IMR-90 (cell line): ENCODE results near the gene RAPGEF2. TPM values are rescaled to one million over a fixed set of nuclear protein-coding genes. Genes with fewer than 3 reads are reported as not detected.

Source experiments
- ATAC-seq: fragments of 200-7000 bp; cut with Tn5 transposase; 2 replicates; pipeline ENCODE4 v1.9.1; 2020; ENCODE audit warnings: low read depth, mild to moderate bottlenecking, moderate library complexity
- BruUV-seq: library from RNA; stranded (reverse); fragments of 400-500 nt; replicated peaks from 2 replicates; lab custom pipeline; 2021; lab: Mats Ljungman, UMichigan
- CTCF ChIA-PET: fragments of 300-600 bp; formaldehyde crosslinking; extraction: SDS; loops from one replicate; lab custom pipeline; 2021; ENCODE audit warnings: antibody characterized with exemption; lab: Yijun Ruan, JAX
- POLR2A ChIA-PET: fragments of 300-600 bp; sonication (Branson Sonifier 250); formaldehyde crosslinking; loops from one replicate; lab custom pipeline; 2022; ENCODE audit warnings: antibody characterized with exemption; ENCODE audit not compliant: unreplicated experiment; lab: Charles Lee
- DNase-seq: peaks from one replicate; pipeline ENCODE4 v3.0.0; 2013
- H2AFZ ChIP-seq: replicated peaks from 2 replicates; pipeline ENCODE3; 2013; ENCODE audit warnings: low read length, mild to moderate bottlenecking; ENCODE audit not compliant: poor library complexity
- H2AK5ac ChIP-seq: 2 replicates; pipeline ENCODE4 v1.6.1; 2013; ENCODE audit warnings: low read depth, low read length, inconsistent platforms
- H2AK9ac ChIP-seq: replicated peaks from 2 replicates; pipeline ENCODE3; 2013; ENCODE audit warnings: mild to moderate bottlenecking, low read depth, low read length, moderate library complexity; ENCODE audit not compliant: poor library complexity
- H2BK120ac ChIP-seq: 2 replicates; pipeline ENCODE4 v1.6.1; 2013; ENCODE audit warnings: low read depth, low read length, inconsistent platforms
- H2BK15ac ChIP-seq: 3 replicates; pipeline ENCODE4 v1.6.1; 2013; ENCODE audit warnings: low read depth, low read length, inconsistent platforms
- H2BK20ac ChIP-seq: 2 replicates; pipeline ENCODE4 v1.6.1; 2013; ENCODE audit warnings: low read depth, mild to moderate bottlenecking, inconsistent platforms, low read length, moderate library complexity
- H2BK5ac ChIP-seq: 2 replicates; pipeline ENCODE4 v1.6.1; 2013; ENCODE audit warnings: mild to moderate bottlenecking, low read depth, low read length, inconsistent platforms; ENCODE audit not compliant: poor library complexity, severe bottlenecking
- H3K14ac ChIP-seq: replicated peaks from 2 replicates; pipeline ENCODE4 v1.6.1; 2013; ENCODE audit warnings: low read depth, low read length, inconsistent platforms
- H3K18ac ChIP-seq: 2 replicates; pipeline ENCODE4 v1.6.1; 2013; ENCODE audit warnings: low read depth, low read length, control low read depth
- H3K23ac ChIP-seq: 2 replicates; pipeline ENCODE4 v1.6.1; 2013; ENCODE audit warnings: low read depth, low read length, inconsistent platforms
- H3K27ac ChIP-seq: 2 replicates; pipeline ENCODE4 v1.5.1; 2013; ENCODE audit warnings: mild to moderate bottlenecking, control low read depth, low read length; ENCODE audit not compliant: insufficient read depth
- H3K27me3 ChIP-seq: 2 replicates; pipeline ENCODE4 v1.6.1; 2013; ENCODE audit warnings: low read length; ENCODE audit not compliant: control insufficient read depth, insufficient read depth
- H3K36me3 ChIP-seq: 2 replicates; pipeline ENCODE4 v1.6.1; 2013; ENCODE audit warnings: low read length, mixed read lengths; ENCODE audit not compliant: control insufficient read depth, insufficient read depth
- H3K4ac ChIP-seq: 2 replicates; pipeline ENCODE4 v1.6.1; 2013; ENCODE audit warnings: low read depth, low read length, inconsistent platforms
- H3K4me1 ChIP-seq: 2 replicates; pipeline ENCODE4 v1.6.1; 2013; ENCODE audit warnings: low read length, mixed read lengths; ENCODE audit not compliant: control insufficient read depth, insufficient read depth
- H3K4me2 ChIP-seq: 2 replicates; pipeline ENCODE4 v1.6.1; 2013; ENCODE audit warnings: low read depth, mild to moderate bottlenecking, control low read depth, low read length, moderate library complexity
- H3K4me3 ChIP-seq: 2 replicates; pipeline ENCODE4 v1.5.1; 2013; ENCODE audit warnings: low read depth, mild to moderate bottlenecking, control low read depth, low read length, moderate library complexity; ENCODE audit not compliant: insufficient read depth
- H3K56ac ChIP-seq: 2 replicates; pipeline ENCODE4 v1.6.1; 2013; ENCODE audit warnings: low read length, inconsistent platforms; ENCODE audit not compliant: insufficient read depth; ENCODE audit errors: extremely low read depth
- H3K79me1 ChIP-seq, 2 experiments: 2 replicates each; pipeline ENCODE4 v1.6.1; 2013; ENCODE audit warnings: low read length in 2 of 2, inconsistent platforms in 1 of 2, low read depth in 1 of 2
- H3K9ac ChIP-seq: 2 replicates; pipeline ENCODE4 v1.6.1; 2013; ENCODE audit warnings: low read depth, low read length, control low read depth
- H3K9me1 ChIP-seq: 2 replicates; pipeline ENCODE4 v1.6.1; 2013; ENCODE audit warnings: low read length, inconsistent platforms; ENCODE audit not compliant: insufficient read depth
- H3K9me3 ChIP-seq: 2 replicates; pipeline ENCODE4 v1.6.1; 2013; ENCODE audit warnings: low read length; ENCODE audit not compliant: control insufficient read depth, insufficient read depth
- H4K20me1 ChIP-seq: 2 replicates; pipeline ENCODE4 v1.6.1; 2013; ENCODE audit warnings: low read length, inconsistent platforms; ENCODE audit not compliant: insufficient read depth
- H4K5ac ChIP-seq: 2 replicates; pipeline ENCODE4 v1.6.1; 2013; ENCODE audit warnings: mild to moderate bottlenecking, low read depth, low read length, control low read depth
- H4K8ac ChIP-seq, 2 experiments: 2 replicates each; pipeline ENCODE4 v1.6.1; 2013; ENCODE audit warnings: low read depth in 2 of 2, low read length in 2 of 2, control low read depth in 1 of 2, inconsistent platforms in 1 of 2
- H4K91ac ChIP-seq: 2 replicates; pipeline ENCODE4 v1.6.1; 2013; ENCODE audit warnings: low read depth, low read length, inconsistent platforms; ENCODE audit not compliant: insufficient read depth
- CEBPB ChIP-seq: IDR thresholded peaks from 2 replicates; pipeline ENCODE4 v1.6.1; 2012; ENCODE audit warnings: low read depth, low read length, improper control_type of control experiment
- FOS ChIP-seq: fragments of 150-350 bp; IDR thresholded peaks from 2 replicates; pipeline ENCODE4 v1.6.1; 2016; ENCODE audit warnings: low read depth, low read length
- MAZ ChIP-seq: IDR thresholded peaks from 2 replicates; pipeline ENCODE4 v1.6.1; 2012; ENCODE audit warnings: low read depth, mild to moderate bottlenecking, low read length, improper control_type of control experiment, moderate library complexity, borderline replicate concordance
- MXI1 ChIP-seq: IDR thresholded peaks from 2 replicates; pipeline ENCODE4 v1.6.1; 2012; ENCODE audit warnings: low read depth, mild to moderate bottlenecking, low read length, moderate library complexity, borderline replicate concordance
- NFE2L2 ChIP-seq: fragments of 150-350 bp; IDR thresholded peaks from 2 replicates; pipeline ENCODE4 v1.6.1; 2016; ENCODE audit warnings: low read depth, mild to moderate bottlenecking, low read length
- POLR2A ChIP-seq: IDR thresholded peaks from 2 replicates; pipeline ENCODE4 v1.6.1; 2012; ENCODE audit warnings: mild to moderate bottlenecking, low read depth, low read length
- RAD21 ChIP-seq: IDR thresholded peaks from 2 replicates; pipeline ENCODE4 v1.6.1; 2012; ENCODE audit warnings: low read length, improper control_type of control experiment
- RCOR1 ChIP-seq: IDR thresholded peaks from 2 replicates; pipeline ENCODE4 v1.6.1; 2012; ENCODE audit warnings: mild to moderate bottlenecking, low read length, improper control_type of control experiment; ENCODE audit not compliant: insufficient replicate concordance
- RFX5 ChIP-seq: IDR thresholded peaks from 2 replicates; pipeline ENCODE4 v1.8.0; 2012; ENCODE audit warnings: low read depth, mild to moderate bottlenecking, low read length, moderate library complexity
- WGBS, 2 experiments: methylation state at CpG; one replicate each; pipeline versions ENCODE4 v1.1.5 to v1.1.7; 2013; ENCODE audit warnings: missing lambda C conversion rate in 2 of 2; ENCODE audit not compliant: insufficient read length in 1 of 2; ENCODE audit errors: extremely low coverage in 2 of 2; 5-methylcytosine and 5-hydroxymethylcytosine counted together
- dilution Hi-C: fragments of 300-500 bp; cut with HindIII; formaldehyde crosslinking; loops from one replicate; pipeline ENCODE4 v1.14.3; 2018; ENCODE audit warnings: low sequenced_read_pairs; ENCODE audit not compliant: unreplicated experiment
- in situ Hi-C: fragments of 300-500 bp; cut with MboI; formaldehyde crosslinking; loops from 3 replicates; pipeline ENCODE4 v1.14.3; 2019; ENCODE audit warnings: low sequenced_read_pairs, inconsistent platforms, mixed read lengths
- intact Hi-C: fragments of 100-400 bp; cut with micrococcal nuclease; formaldehyde crosslinking; loops from 2 replicates; pipeline ENCODE4 v1.10.0; 2022
- polyA plus RNA-seq, 3 experiments: library from polyadenylated mRNA; depleted of rRNA; stranded (reverse); fragments of >200 nt; gene quantifications; 2 replicates each; pipeline ENCODE4 v1.2.3, GENCODE V29; 2012; ENCODE audit warnings: low replicate concordance in 1 of 3
- total RNA-seq: library from RNA; depleted of rRNA; stranded (reverse); fragments of >200 nt; gene quantifications from 2 replicates; pipeline ENCODE4 v1.2.3, GENCODE V29; 2012
- TF ChIP-seq, protein P1 (sequence below): fragments of 150-350 bp; IDR thresholded peaks from 2 replicates; pipeline ENCODE4 v1.6.1; 2017; ENCODE audit warnings: mild to moderate bottlenecking, antibody characterized with exemption, low read length, low read depth

Gene RAPGEF2
- total and polyA plus RNA-seq, 2 of the 4 experiments (the other 2 are of a cell fraction) = 27.6 to 109 TPM

DNA sequence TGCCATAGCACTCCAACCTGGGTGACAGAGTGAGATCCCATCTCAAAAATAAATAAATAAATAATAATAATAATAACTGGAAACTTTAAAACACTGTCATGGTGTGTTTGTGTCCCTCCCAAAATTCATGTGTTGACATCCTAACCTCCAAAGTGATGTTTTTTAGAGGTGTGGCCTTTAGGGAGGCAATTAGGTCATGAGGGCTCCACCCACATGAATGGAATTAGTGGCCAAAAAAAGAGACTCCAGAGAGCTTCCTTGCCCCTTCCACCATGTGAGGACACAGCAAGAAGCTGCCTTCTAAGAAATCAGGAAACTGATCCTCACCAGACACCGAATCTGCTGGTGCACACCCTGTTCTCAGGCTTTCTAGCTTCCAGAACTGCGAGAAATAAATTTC, 23.8 kb upstream of the RAPGEF2 start:
- no peak overlapping the region for H3K4ac ChIP-seq
- dilution Hi-C loops = no loop called here
- ChIA-PET CTCF (no interaction called here), POLR2A (interaction anchor here (0.6 kb wide), 1 partner anchor 177 kb away, joined by 5 read pairs; no protein-coding TSS in a partner anchor)
- TF ChIP-seq RAD21 (no peak), RCOR1 (no peak), MAZ (no peak), FOS (no peak), RFX5 (no peak), NFE2L2 (no peak), CEBPB (no peak), MXI1 (no peak), POLR2A (no peak)
- TF ChIP-seq, protein P1, sequence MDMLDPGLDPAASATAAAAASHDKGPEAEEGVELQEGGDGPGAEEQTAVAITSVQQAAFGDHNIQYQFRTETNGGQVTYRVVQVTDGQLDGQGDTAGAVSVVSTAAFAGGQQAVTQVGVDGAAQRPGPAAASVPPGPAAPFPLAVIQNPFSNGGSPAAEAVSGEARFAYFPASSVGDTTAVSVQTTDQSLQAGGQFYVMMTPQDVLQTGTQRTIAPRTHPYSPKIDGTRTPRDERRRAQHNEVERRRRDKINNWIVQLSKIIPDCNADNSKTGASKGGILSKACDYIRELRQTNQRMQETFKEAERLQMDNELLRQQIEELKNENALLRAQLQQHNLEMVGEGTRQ = no peak
- H3K9me3 ChIP-seq = no peaks in the 10 kb centered on the region
- H2AK5ac ChIP-seq = no peak overlapping the region
- no peaks in the 10 kb centered on the region for H3K4me1 ChIP-seq
- H2AK9ac ChIP-seq = no peak overlapping the region
- H3K18ac ChIP-seq = no peak overlapping the region
- H3K27me3 ChIP-seq = no peaks in the 10 kb centered on the region
- ATAC-seq (no peak), DNase-seq (no peak)
- H4K20me1 ChIP-seq = no peaks in the 10 kb centered on the region
- H3K14ac ChIP-seq = no peak overlapping the region
- no peaks in the 10 kb centered on the region for H3K36me3 ChIP-seq
- no TSS peak for BruUV-seq
- no peaks in the 10 kb centered on the region for H3K9me1 ChIP-seq
- H4K91ac ChIP-seq = no peak overlapping the region
- no CpG with 5 or more reads among the region's 2 CpGs for WGBS, 2 experiments
- H3K56ac ChIP-seq = no peak overlapping the region
- no peak overlapping the region for H3K4me2 ChIP-seq
- H3K9ac ChIP-seq = no peak overlapping the region
- H3K23ac ChIP-seq = no peak overlapping the region
- no peak overlapping the region for H2BK120ac ChIP-seq
- H3K79me1 ChIP-seq = no peaks in the 10 kb centered on the region
- intact Hi-C loops = no loop called here
- no peak overlapping the region for H2BK20ac ChIP-seq
- no peak overlapping the region for H4K5ac ChIP-seq
- H2BK15ac ChIP-seq = no peak overlapping the region
- H3K4me3 ChIP-seq = no peak overlapping the region
- no peak overlapping the region for H2BK5ac ChIP-seq
- H2AFZ ChIP-seq = no peak overlapping the region
- no peak overlapping the region for H3K27ac ChIP-seq
- no peak overlapping the region for H4K8ac ChIP-seq
- in situ Hi-C loops = no loop called here
